ENCODE data around the gene CEP85L. TPM values are rescaled to one million over a fixed set of nuclear protein-coding genes. Genes with fewer than 3 reads are reported as not detected.
A peak's percentile ranks its signal among the peaks of the same experiment; 100 is the strongest.

The CEP85L gene
- total RNA-seq, 3 donors from 2014 or later: 3.7 to 13.6 (median 4.0) TPM

DNA sequence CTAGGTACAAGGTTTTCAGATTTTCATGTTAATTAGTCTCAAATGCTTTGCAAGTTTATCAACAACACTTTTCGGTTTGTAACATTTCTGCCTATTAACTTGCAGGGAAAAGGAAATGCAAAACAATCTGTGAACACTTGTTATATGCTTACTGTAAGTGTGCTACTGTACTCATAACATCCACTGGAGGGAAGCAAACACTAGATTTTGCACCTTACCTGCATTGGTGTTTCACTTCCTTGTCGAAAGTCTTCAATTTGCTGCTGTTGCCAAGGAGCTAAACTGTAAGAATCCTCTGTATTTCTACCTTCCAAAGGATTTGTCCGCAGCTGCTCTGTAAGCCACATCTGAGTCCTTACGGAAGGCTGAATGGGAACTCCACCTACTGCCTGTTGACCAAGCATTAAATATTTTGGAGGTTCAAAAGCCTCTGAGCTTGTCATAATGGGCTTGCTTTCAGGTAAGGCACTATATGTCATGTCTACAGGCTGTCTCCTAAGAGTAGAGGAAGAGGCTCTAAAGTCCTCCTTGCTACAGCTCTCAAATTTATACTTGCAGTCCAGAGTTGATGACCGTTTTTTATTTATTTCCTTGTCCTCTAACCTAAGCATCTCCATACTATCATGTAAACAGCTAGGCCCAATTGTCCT, 86.0 kb downstream of the CEP85L start:
- Histone ChIP-seq H3K9me3 (no peaks in the 10 kb centered on the region), H3K4me3 (no peak overlapping the region), H3K36me3 (ENCODE audit: low read depth) (no peaks in the 10 kb centered on the region), H3K4me1 (ENCODE audit: low read depth) (no peaks in the 10 kb centered on the region)
- TF ChIP-seq CTCF (IDR thresholded peaks at IDR 0.05): no peak
- ATAC-seq (peak; percentile 89), DNase-seq (peak in 1 of 3 donors; percentile 38)
- intact Hi-C loops (cut with DNase I, micrococcal nuclease): no loop called here

DNA sequence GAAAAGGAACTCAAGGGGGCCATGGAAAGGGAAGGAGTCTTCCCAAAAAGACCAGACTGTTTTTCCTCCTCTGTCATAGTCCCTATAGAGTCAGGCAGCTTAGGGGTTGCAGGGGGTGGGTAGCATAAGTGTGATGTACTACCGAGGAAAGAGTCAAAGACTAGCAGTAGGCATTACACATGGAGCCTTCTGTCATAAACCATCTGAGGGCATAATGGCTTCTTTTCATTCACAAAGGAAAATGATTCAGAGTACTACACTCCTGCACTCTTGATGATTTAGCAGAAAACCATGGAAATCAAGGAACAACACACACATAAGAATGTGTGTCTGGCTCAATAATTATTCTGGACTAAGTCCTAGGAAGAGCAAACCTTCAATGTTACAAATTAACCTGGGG, 88.4 kb downstream of the CEP85L start:
- no peaks in the 10 kb centered on the region for H3K36me3 ChIP-seq (ENCODE audit: low read depth)
- intact Hi-C loops (cut with DNase I, micrococcal nuclease): no loop called here
- DNase-seq (no peak), ATAC-seq (no peak)
- no peaks in the 10 kb centered on the region for H3K9me3 ChIP-seq
- peaks cover 3% of the 10 kb centered on the region for H3K4me1 ChIP-seq (ENCODE audit: low read depth)
- H3K4me3 ChIP-seq: no peak overlapping the region
- no peak for TF ChIP-seq CTCF (IDR thresholded peaks at IDR 0.05)

- no peak for DNase-seq
- no peaks in the 10 kb centered on the region for H3K9me3 ChIP-seq
- H3K4me1 ChIP-seq (ENCODE audit: low read depth): peaks cover 3% of the 10 kb centered on the region
- no peaks in the 10 kb centered on the region for H3K36me3 ChIP-seq (ENCODE audit: low read depth)
- no peak for ATAC-seq
- intact Hi-C loops (cut with DNase I, micrococcal nuclease): no loop called here
- H3K4me3 ChIP-seq: no peak overlapping the region
- no peak for TF ChIP-seq CTCF (IDR thresholded peaks at IDR 0.05)
Observed at GRCh38 chr6:118562248-118562647, 89.1 kb downstream of the CEP85L start.

DNA sequence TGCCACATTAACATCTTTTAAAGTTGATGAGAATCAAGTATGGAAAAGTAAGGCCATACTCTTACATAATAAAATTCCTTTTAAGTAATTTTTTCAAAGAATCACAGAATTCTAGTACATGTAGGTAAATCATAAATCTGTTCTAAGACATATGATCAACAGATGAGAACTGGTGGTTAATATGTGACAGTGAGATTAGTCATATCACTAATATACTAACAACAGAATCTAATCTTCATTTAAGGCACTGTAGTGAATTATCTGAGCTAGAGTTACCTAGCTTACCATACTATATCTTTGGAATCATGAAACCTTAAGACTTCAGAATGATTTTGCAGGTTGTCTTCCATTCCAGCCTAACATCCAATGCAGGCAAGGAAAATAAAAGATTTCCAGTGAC, 91.7 kb downstream of the CEP85L start:
- Histone ChIP-seq H3K4me1 (ENCODE audit: low read depth) (peaks cover 3% of the 10 kb centered on the region), H3K4me3 (no peak overlapping the region), H3K9me3 (no peaks in the 10 kb centered on the region), H3K36me3 (ENCODE audit: low read depth) (no peaks in the 10 kb centered on the region)
- intact Hi-C loops (cut with DNase I, micrococcal nuclease): no loop called here
- DNase-seq (no peak), ATAC-seq (no peak)
- no peak for TF ChIP-seq CTCF (IDR thresholded peaks at IDR 0.05)

- peak; percentile 69 for ATAC-seq
- TF ChIP-seq CTCF (IDR thresholded peaks at IDR 0.05): no peak
- intact Hi-C loops (cut with DNase I, micrococcal nuclease): no loop called here
Observed at GRCh38 chr6:118558464-118559217, 92.8 kb downstream of the CEP85L start.

More at GRCh38 chr6:118558464-118559217, 92.8 kb downstream of the CEP85L start:
- Histone ChIP-seq H3K36me3 (ENCODE audit: low read depth) (no peaks in the 10 kb centered on the region), H3K9me3 (no peaks in the 10 kb centered on the region), H3K4me1 (ENCODE audit: low read depth) (peaks cover 3% of the 10 kb centered on the region), H3K4me3 (no peak overlapping the region)
- DNase-seq: no peak

All from mucosa of descending colon (tissue), 3 donors.